HepG2 (cell line): ENCODE measurements around the gene SLC16A5. TPM values are rescaled to one million over a fixed set of nuclear protein-coding genes. Genes with fewer than 3 reads are reported as not detected.

Experiments used
- HNRNPL ChIP-seq: fragments of 200-400 bp; formaldehyde crosslinking; IDR thresholded peaks from 2 replicates; pipeline ENCODE4 v1.6.1; 2017; ENCODE audit warnings: mild to moderate bottlenecking, low read depth, low read length
- KDM5B ChIP-seq: sonication (generic); formaldehyde crosslinking; IDR thresholded peaks from 2 replicates; pipeline ENCODE4 v1.4.0; 2020; ENCODE audit warnings: missing genetic modification reagents, mild to moderate bottlenecking, borderline replicate concordance
- MTERF4 ChIP-seq: sonication (generic); formaldehyde crosslinking; IDR thresholded peaks from 2 replicates; pipeline ENCODE4 v1.8.0; 2023; ENCODE audit warnings: mild to moderate bottlenecking, missing genetic modification reagents
- NONO ChIP-seq, 2 experiments: fragments of 450-650 bp in 1 of 2; sonication (generic) in 1 of 2; formaldehyde crosslinking in 1 of 2; IDR thresholded peaks in 1 of 2; conservative IDR thresholded peaks in 1 of 2; 2 replicates each; pipeline versions ENCODE4 v1.6.1 to v1.8.0; 2017 to 2022; ENCODE audit warnings: mild to moderate bottlenecking in 1 of 2, missing genetic modification reagents in 1 of 2, moderate library complexity in 1 of 2
- POLR2A ChIP-seq, 2 experiments: IDR thresholded peaks; 2 replicates each; pipeline ENCODE4 v1.6.1; 2011; ENCODE audit warnings: low read depth in 2 of 2, low read length in 2 of 2, mild to moderate bottlenecking in 1 of 2, moderate library complexity in 1 of 2; ENCODE audit not compliant: insufficient read depth in 1 of 2
- RBM39 ChIP-seq: fragments of 200-400 bp; formaldehyde crosslinking; IDR thresholded peaks from one replicate; pipeline ENCODE4 v1.6.1; 2018; ENCODE audit warnings: antibody characterized with exemption, mild to moderate bottlenecking, low read depth, low read length; ENCODE audit not compliant: poor library complexity, severe bottlenecking
- SRY ChIP-seq: sonication (generic); formaldehyde crosslinking; IDR thresholded peaks from 2 replicates; pipeline ENCODE4 v1.8.0; 2022; ENCODE audit warnings: mild to moderate bottlenecking, missing genetic modification reagents
- ZBTB14 ChIP-seq: sonication (generic); formaldehyde crosslinking; IDR thresholded peaks from 2 replicates; pipeline ENCODE4 v1.4.0; 2020; ENCODE audit warnings: missing genetic modification reagents
- ZNF142 ChIP-seq: sonication (generic); formaldehyde crosslinking; IDR thresholded peaks from 2 replicates; pipeline ENCODE4 v1.4.0; 2020; ENCODE audit warnings: missing genetic modification reagents
- ZNF674 ChIP-seq: sonication (generic); formaldehyde crosslinking; IDR thresholded peaks from 2 replicates; pipeline ENCODE4 v1.5.0; 2020; ENCODE audit warnings: low read depth, mild to moderate bottlenecking, missing genetic modification reagents
- ZNF687 ChIP-seq: sonication (generic); formaldehyde crosslinking; IDR thresholded peaks from 2 replicates; pipeline ENCODE4 v1.5.1; 2020; ENCODE audit warnings: mild to moderate bottlenecking, missing genetic modification reagents, moderate library complexity
- ZNF704 ChIP-seq: sonication (generic); formaldehyde crosslinking; IDR thresholded peaks from 2 replicates; pipeline ENCODE4 v1.8.1; 2023; ENCODE audit warnings: mild to moderate bottlenecking, inconsistent platforms, moderate library complexity, missing genetic modification reagents, borderline replicate concordance
- polyA plus RNA-seq, 8 experiments: library from polyadenylated mRNA; depleted of rRNA in 3 of 8; stranded (reverse) in 7 of 8; unstranded in 1 of 8; fragments of >200 nt; fragmentation: Illumina TruSeq in 4 of 8; extraction: Trizol in 4 of 8; gene quantifications; 2 replicates each; pipeline versions ENCODE4 v1.2.1 to v1.2.3, GENCODE V29; 2011 to 2016; ENCODE audit warnings: low read depth in 4 of 8, missing spikeins in 1 of 8, mixed read lengths in 1 of 8; ENCODE audit not compliant: insufficient read depth in 1 of 8
- total RNA-seq, 5 experiments: library from RNA; depleted of rRNA; stranded (reverse); fragments of >200 nt; fragmentation: Illumina TruSeq; extraction: Trizol; gene quantifications; 2 replicates each; pipeline ENCODE4 v1.2.3, GENCODE V29; 2016; ENCODE audit warnings: low read depth in 1 of 5

The SLC16A5 gene
- total and polyA plus RNA-seq, 2 of the 13 experiments (the other 11 are each of a cell fraction or from before 2014, with no cell fraction given): 0.69 to 5.6 TPM

- TF ChIP-seq ZNF687 (peak; percentile 10; the same call in 1 of the 2 replicates), MTERF4 (CRISPR knock-in tag) (no peak), ZNF674 (CRISPR knock-in tag) (no peak), SRY (CRISPR knock-in tag) (0 out of 2 replicates have a peak, but pooled peaks have one; percentile 27), POLR2A (IDR thresholded peaks at IDR 0.05; ENCODE audit: insufficient read depth in 1 of 2, low read depth in 2 of 2, low read length in 2 of 2) (peak in 1 of 2 experiments; percentile 32; a peak in 2 of 4 replicates), ZNF142 (CRISPR knock-in tag) (no peak), HNRNPL (0 out of 2 replicates have a peak, but pooled peaks have one; percentile 24), ZNF704 (CRISPR knock-in tag) (no peak), RBM39 (peak; percentile 4), NONO (IDR thresholded peaks at IDR 0.05) (no peak), NONO (CRISPR knock-in tag; conservative IDR thresholded peaks at IDR 0.05) (0 out of 2 replicates have a peak, but pooled peaks have one; percentile 22), KDM5B (CRISPR knock-in tag) (0 out of 2 replicates have a peak, but pooled peaks have one; percentile 23), ZBTB14 (CRISPR knock-in tag) (0 out of 2 replicates have a peak, but pooled peaks have one; percentile 11)
These were observed 41.1 kb downstream of the SLC16A5 start (continued) for GRCh38 chr17:75128694-75129505.
